GM21576 (cell line): Measurements from ENCODE around the gene USP4.
"Not testable (repeated sequence)": the region's sequence is repeated elsewhere in the genome, so short reads cannot be mapped to it uniquely, and the experiment has no call there.

Experiments used
- ATAC-seq: cut with Tn5 transposase; IDR thresholded peaks from one replicate; pipeline ENCODE4 v1.9.1; 2021; ENCODE audit warnings: mild to moderate bottlenecking, moderate library complexity; ENCODE audit not compliant: unreplicated experiment

The USP4 gene

DNA sequence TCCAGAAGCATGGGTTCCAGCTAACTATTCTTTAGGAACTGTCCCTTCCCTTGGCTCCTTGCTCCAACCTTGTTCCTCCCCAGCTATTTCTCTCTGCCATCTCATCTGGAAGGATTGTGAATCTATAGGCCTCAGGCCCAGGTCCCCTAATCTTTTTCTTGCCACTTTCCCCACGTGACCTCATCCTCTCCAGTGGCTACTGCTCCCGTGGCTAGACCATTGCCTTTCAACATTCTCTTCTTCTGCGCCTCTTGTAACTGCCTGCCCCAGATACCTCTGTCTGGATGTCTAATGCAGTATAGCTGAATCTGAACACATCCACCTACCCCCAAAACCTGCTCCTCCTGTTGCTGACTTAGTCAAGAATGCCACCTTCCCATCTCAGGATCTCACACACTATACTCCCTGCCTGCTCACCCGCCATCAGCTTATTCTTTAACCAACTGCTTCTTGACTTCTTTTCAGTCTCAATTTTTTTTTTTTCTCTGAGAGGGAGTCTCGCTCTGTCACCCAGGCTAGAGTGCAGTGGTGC is 13.1 kb upstream of the USP4 start:
- ATAC-seq = no peak

GRCh38 chr3:49352281-49352680 is 12.4 kb upstream of the USP4 start:
- no peak for ATAC-seq

- ATAC-seq = no peak
Measured at GRCh38 chr3:49351521-49352011, 11.7 kb upstream of the USP4 start.

DNA sequence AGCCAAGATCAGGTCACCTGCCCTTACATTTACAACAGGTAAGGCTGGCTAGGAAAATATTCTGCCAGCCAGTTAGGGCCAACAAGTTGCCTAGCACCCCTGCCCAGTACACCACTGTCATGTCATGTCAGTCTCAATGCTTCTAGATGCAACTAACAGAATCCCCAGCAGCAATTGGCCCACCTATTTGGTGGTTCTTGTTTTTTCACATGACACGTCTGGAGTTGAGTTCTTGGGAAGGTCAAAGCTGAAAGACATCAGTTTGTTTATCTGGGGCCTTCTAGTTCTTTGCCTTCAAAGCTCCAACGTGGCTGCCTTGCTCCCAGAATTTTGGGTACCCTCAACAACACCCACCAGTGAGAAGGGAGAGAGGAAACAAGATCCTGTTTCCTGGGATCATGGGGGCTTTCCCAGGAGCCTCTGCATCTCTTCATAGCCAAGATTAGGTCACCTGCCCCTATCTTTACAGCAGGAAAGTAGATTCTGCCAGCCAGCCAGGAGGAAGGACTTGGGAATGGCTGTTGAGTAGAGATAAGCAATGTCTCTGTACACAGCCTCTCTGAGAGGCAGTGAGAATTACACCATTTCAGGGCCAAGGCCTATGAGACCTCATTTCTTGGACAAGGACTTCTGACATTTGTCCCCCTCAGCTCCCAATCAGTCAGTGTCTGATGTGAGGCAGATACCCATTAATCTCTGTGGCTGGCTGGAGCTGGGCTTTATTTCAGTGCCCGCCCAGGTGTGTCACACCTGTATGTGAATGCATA is 9.7 kb upstream of the USP4 start:
- ATAC-seq = no peak

DNA sequence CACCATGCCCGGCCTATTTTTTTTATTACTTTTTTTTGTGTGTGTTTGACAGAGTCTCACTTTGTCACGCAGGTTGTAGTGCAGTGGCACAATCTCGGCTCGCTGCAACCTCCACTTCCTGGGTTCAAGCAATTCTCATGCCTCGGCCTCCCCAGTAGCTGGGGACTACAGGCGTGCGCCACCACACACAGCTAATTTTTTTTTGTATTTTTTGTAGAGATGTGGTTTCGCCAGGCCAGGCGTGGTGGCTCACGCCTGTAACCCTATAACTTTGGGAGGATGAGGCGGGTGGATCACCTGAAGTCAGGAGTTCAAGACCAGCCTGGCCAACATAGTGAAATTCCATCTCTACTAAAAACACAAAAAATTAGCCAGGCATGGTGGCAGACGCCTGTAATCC is 8.5 kb upstream of the USP4 start:
- ATAC-seq = not testable (repeated sequence)

DNA sequence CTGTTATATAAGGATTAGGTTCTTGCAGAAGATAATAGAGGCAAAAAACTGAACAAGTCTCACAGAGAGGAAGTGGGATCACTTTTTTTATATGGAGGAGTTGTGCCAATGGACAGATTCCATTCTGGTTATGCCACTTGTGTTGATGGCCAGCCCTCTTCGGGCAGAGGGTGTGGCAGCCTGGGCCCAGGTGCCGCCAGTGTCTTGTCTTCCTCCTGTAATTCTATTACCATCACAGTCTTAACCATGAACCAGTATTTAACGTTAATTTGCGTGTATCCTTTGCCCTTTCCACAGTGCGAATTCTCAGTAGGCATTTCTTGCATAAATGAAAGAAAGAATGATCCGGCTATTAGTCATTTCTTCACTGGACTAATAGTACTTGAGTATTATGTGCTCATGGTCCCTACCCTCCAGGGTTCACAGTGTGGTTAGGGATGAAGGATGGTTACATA is 7.0 kb upstream of the USP4 start:
- ATAC-seq = no peak

- no peak for ATAC-seq
Measured at GRCh38 chr3:49343163-49343562, 3.3 kb upstream of the USP4 start.

- no peak for ATAC-seq
Measured at GRCh38 chr3:49341996-49342395, 2.1 kb upstream of the USP4 start.

DNA sequence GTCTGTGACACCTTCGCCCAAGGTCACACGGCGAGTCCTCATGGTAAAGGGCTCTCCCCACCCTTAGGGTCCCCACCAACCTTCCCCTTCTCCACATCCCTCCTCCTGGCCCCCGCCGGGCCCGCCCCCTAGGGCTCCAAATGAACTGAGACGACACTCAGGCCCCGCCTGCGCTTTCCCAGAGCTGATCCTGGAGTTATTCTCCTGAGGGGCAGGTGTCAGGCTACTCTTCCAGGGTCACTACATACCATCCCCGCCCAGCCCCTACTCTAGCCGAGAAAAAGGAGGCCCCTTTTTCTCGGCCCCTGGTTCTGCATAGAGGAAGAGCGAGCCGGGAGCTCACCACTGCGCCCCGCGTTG is 292 bp downstream of the USP4 start:
- no peak for ATAC-seq

DNA sequence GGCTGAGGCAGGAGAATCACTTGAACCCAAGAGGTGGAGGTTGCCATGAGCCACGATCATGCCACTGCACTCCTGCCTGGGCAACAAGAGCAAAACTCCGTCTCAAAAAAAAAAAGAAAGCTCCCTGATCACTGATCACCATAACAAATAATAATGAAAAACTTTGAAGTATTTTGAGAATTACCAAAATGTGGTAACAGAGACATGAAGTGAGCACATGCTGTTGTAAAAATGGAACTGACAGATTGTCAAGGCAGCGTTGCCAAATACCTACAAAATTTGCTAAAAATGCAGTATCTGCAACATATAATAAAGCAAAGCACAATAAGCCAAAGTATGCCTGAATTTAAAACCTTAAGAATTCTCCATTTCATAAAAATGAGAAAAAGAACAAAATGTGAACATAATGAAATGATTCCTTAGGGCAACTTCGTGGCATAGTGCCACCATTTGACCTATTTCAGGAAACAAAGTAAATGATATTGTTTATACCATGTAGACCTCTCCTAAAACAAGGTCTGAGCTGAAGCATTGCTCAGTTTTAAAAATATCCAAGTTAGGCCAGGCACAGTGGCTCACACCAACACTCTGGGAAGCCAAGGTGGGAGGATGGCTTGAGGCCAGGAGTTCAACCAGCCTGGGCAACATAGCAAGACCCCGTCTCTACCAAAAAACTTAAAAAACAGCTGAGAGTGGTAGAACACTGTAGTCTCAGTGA is 5.8 kb downstream of the USP4 start:
- ATAC-seq = no peak

- no peak for ATAC-seq
Measured at GRCh38 chr3:49333091-49333490, 6.8 kb downstream of the USP4 start.

DNA sequence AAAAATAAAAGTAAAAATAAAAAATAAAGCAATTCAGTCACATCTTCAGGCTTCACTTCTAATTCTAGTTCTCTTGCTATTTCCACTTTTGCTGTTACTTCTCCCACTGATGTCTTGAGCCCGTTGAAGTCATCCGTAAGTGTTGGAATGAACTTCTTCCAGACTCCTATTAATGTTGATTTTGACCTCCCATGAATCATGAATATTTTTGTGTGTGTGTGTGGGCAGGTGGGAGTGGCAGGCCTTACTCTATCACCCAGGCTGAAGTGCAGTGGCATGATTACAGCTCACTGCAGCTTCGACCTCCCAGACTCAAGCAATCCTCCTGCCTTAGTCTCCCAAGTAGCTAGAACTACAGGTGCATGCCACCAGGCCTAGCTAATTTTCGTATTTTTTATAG is 10.7 kb downstream of the USP4 start:
- no peak for ATAC-seq

GRCh38 chr3:49328350-49328749 is 11.5 kb downstream of the USP4 start:
- ATAC-seq = not testable (repeated sequence)

DNA sequence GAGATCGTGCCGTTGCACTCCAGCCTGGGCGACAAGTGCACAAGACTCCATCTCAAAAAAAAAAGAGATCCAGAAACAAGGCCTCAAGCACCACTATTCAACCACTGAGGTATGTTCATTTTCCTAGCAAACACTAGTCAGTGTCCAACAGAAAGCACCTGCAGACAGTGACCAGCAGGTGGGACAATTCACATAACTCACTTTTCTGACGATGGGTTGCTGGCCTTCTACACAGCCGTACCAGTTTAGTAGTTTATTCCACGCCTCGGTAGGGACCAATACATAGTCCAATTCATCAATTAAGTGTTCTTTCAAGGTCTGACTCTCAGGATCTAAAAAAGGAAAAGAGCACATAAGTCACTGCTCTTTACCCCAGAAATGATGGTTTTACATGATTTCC is 12.4 kb downstream of the USP4 start:
- no peak for ATAC-seq

DNA sequence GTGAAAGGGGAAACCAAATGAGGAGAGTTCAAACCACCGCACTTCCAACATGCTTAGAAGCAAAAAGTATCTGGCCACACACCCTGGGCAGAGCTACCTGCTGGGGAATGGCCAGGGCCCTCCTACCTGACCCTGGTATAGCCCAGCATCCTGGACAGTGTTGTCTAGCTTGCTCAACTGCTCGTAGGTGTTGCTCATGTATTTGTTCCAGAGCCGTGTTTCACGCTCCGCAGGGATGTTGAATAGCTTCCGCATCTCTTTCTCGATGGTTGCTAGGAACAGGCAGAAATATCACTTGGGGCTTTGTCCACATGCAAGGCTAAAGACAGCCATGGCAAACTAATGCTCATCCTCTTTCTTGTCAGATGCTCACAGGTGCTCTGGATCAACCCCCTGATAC is 15.1 kb downstream of the USP4 start:
- ATAC-seq = no peak

DNA sequence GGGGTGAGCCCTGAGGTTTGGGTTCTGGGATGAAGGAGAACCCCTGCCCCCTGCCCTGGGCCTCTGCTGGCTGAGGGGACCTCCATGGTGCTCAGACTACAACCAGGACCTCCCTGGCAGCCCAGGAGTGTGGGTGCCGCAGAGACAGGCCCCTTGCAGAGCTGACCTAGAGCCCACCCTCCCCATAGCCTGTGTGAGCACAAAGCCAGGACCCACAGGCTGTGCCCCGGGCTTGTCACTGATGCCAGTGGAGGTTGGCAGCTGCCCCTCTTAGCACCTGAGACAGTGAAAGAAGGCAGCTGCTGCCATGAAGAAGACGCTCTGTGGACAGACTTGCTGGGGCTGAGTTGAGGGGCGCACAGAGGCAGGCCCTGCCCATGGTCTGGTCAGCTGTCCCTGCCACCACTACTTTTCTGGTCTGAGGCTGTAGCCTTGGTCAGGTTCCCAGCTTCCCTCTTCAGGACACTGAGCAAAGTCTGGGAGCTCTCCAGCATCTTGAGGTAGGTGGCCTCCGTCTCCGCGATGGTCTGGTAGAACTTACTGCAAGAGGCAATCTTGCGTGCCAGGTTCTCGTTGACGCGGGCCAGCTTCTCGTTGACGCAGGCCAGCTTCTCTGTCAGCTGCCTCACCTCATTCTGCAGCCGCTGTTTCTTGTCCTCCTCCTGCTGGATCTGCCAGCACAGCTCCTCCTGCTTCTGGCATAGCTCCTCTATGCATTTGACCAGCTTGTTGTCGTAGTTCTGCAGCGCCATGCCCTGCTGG is 23.0 kb downstream of the USP4 start:
- no peak for ATAC-seq

DNA sequence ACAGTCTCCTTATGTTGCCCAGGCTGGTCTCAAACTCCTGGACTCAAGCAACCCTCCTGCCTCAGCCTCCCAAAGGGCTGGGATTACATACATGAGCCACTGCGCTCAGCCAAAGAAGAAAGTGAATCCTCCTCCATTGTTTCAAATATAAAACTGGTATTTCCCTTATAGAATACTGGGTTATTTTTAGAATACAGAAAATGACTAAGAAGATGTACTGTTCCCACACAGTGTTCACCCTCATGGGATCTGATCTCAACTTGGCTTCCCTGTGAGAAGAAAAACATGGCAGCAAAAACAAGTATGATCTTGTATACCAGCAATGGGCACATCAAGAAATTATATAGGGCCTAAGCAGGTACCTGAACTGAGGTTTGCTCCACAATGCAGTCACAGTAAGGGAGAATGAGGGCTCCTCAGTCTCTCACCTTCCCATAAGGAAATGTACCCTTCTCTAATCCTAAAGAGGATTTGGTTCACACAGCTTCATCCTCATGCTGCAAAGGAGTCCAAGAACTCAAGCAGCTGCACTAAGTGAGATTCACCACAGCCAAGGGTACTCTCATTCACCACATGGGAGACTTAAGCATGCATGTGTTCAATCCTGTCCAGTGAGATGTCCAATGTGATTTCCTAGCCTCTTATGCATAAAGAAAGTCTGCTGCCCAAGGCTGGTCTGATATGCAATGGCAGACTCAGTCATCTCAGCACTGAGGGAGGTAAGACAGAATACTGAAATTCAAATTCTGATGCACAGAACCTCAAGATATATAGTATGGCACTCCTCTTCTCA is 25.8 kb downstream of the USP4 start:
- no peak for ATAC-seq

DNA sequence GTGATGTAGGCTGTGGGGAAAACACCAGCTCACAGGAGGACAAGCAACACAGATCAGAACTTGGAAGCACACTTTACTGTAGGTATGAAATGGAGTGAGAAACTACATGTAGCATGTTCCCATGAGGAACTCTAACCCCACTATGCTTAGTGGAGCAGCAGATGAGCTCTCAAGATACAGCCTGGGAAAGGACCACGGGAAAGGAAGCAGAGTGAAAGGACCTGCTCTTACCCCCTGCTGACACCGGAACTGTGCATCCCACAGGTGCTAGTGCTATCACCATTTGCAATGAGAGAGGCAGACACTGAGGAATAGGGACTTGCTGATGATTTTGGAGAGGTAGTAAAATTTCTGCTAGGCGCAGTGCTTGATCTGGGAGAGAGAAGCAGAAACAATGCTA is 28.6 kb downstream of the USP4 start:
- no peak for ATAC-seq

- ATAC-seq = no peak
Measured at GRCh38 chr3:49310677-49311076, 29.2 kb downstream of the USP4 start.

DNA sequence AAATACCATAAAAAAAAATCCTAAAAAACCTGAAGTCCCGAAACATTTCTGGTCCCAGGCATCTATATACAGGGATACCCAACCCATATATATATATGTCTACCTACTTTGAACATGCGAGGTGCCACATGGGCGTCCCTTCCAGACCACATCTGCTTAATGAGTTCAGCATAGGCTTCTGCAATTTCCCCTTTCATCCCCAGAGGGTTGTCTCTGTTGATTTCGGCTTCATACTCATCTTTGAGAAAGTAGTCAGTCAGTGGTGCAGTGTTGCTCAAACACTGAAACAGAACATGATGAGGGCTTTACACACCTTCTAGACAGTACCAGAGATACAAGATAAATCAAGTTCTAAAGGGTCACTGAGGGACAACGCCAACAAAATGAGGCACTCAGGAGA is 34.2 kb downstream of the USP4 start:
- no peak for ATAC-seq

DNA sequence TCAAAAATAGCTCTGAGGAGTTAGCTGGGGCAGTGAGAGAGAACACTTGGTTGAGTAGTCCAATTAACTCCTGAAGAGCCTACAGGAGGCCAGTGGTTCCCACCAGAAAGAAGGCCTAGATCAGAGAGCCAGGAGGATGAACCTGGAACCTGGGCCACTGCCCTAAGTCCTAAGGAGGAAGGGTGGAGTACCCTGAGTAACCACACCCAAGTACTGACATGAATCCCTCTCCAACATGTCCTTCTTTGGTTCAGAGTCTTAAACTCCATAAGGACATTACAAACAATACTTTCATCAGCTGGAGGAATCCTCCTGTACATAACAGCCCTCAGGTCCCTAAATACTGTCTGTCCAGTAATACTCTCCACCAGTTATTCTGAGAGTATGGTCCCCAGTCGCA is 37.2 kb downstream of the USP4 start:
- ATAC-seq = no peak
